Panc1 (cell line): Measurements from ENCODE around the gene KAZN. TPM values are rescaled to one million over a fixed set of nuclear protein-coding genes. Genes with fewer than 3 reads are reported as not detected.

ENCODE experiments used
- ATAC-seq: fragments of 200-7000 bp; cut with Tn5 transposase; 2 replicates; pipeline ENCODE4 v1.9.1; 2020; ENCODE audit warnings: mild to moderate bottlenecking, moderate library complexity
- BruUV-seq: library from RNA; stranded (reverse); fragments of 400-500 nt; replicated peaks from 2 replicates; lab custom pipeline; 2021; lab: Mats Ljungman, UMichigan
- CTCF ChIA-PET: fragments of 300-600 bp; sonication (Branson Sonifier 250); formaldehyde crosslinking; loops from one replicate; lab custom pipeline; 2022; ENCODE audit warnings: antibody characterized with exemption; lab: Charles Lee
- POLR2A ChIA-PET: fragments of 300-600 bp; sonication (Branson Sonifier 250); formaldehyde crosslinking; loops from one replicate; lab custom pipeline; 2022; ENCODE audit warnings: antibody characterized with exemption; lab: Charles Lee
- DNase-seq: peaks from one replicate; pipeline ENCODE4 v3.0.0-alpha.2; 2010; ENCODE audit warnings: low read depth, low spot score
- H3K27ac ChIP-seq: 2 replicates; pipeline ENCODE4 v1.5.1; 2011; ENCODE audit warnings: mild to moderate bottlenecking, low read length, inconsistent platforms
- H3K27me3 ChIP-seq: fragments of 200-500 bp; sonication (Bioruptor generic); 2 replicates; pipeline ENCODE4 v1.6.0; 2014; ENCODE audit warnings: low read length, inconsistent platforms; ENCODE audit not compliant: control insufficient read depth, insufficient read depth
- H3K36me3 ChIP-seq: fragments of 200-500 bp; sonication (Bioruptor generic); 2 replicates; pipeline ENCODE4 v1.5.1; 2014; ENCODE audit warnings: inconsistent platforms, mild to moderate bottlenecking, low read length, moderate library complexity; ENCODE audit not compliant: control insufficient read depth, insufficient read depth
- H3K4me1 ChIP-seq: 2 replicates; pipeline ENCODE4 v1.5.1; 2011; ENCODE audit warnings: inconsistent platforms, mild to moderate bottlenecking, low read length, moderate library complexity; ENCODE audit not compliant: control insufficient read depth, insufficient read depth
- H3K4me3 ChIP-seq, 2 experiments: 2 replicates each; pipeline ENCODE4 v1.5.1; 2011 to 2012; ENCODE audit warnings: low read depth in 2 of 2, low read length in 2 of 2, mild to moderate bottlenecking in 2 of 2, inconsistent platforms in 1 of 2, moderate library complexity in 1 of 2
- H3K9me3 ChIP-seq: fragments of 200-500 bp; sonication (Bioruptor generic); 2 replicates; pipeline ENCODE4 v1.5.1; 2014; ENCODE audit warnings: low read depth, mild to moderate bottlenecking, inconsistent platforms, low read length, moderate library complexity; ENCODE audit not compliant: control insufficient read depth, insufficient read depth
- CTCF ChIP-seq: fragments of 450-650 bp; IDR thresholded peaks from 2 replicates; pipeline ENCODE4 v1.5.1; 2017; ENCODE audit warnings: mild to moderate bottlenecking
- REST ChIP-seq, 2 experiments: IDR thresholded peaks; 2 replicates each; pipeline ENCODE4 v1.6.1; 2011 to 2012; ENCODE audit warnings: low read depth in 2 of 2, control low read depth in 1 of 2, low read length in 1 of 2, mild to moderate bottlenecking in 1 of 2, moderate library complexity in 1 of 2; ENCODE audit not compliant: insufficient read depth in 1 of 2
- SIN3A ChIP-seq: IDR thresholded peaks from 2 replicates; pipeline ENCODE4 v1.6.1; 2012; ENCODE audit warnings: low read depth, mild to moderate bottlenecking, low read length, moderate library complexity, borderline replicate concordance; ENCODE audit not compliant: insufficient read depth
- in situ Hi-C: cut with HindIII; loops from 2 replicates; pipeline ENCODE4 v1.10.0; 2016; ENCODE audit warnings: low sequenced_read_pairs, low pct_unique_long_range_greater_than_20kb
- intact Hi-C: fragments of 100-400 bp; cut with micrococcal nuclease; formaldehyde crosslinking; loops from one replicate; pipeline ENCODE4 v1.10.0; 2022; ENCODE audit not compliant: unreplicated experiment
- total RNA-seq: library from RNA; stranded (reverse); gene quantifications from one replicate; pipeline ENCODE4 v1.2.1, GENCODE V29; 2021; ENCODE audit not compliant: unreplicated experiment

KAZN gene
- total RNA-seq, 1 experiment from 2014 or later = 6.6 TPM

GRCh38 chr1:15128077-15128476, 529.6 kb downstream of the KAZN start:
- DNase-seq (no peak), ATAC-seq (no peak)
- in situ Hi-C loops (no loop called here), intact Hi-C loops (loop anchor here (1.0 to 10.0 kb wide), 3 partner anchors 63 to 176 kb away; no protein-coding TSS in a partner anchor)
- no TSS peak for BruUV-seq
- H3K27ac ChIP-seq = no peak overlapping the region
- H3K4me1 ChIP-seq = no peaks in the 10 kb centered on the region
- H3K36me3 ChIP-seq = no peaks in the 10 kb centered on the region
- H3K9me3 ChIP-seq = no peaks in the 10 kb centered on the region
- H3K27me3 ChIP-seq = no peaks in the 10 kb centered on the region
- no peak for TF ChIP-seq SIN3A
- TF ChIP-seq REST (IDR thresholded peaks at IDR 0.05; ENCODE audit: insufficient read depth in 1 of 2, low read depth in 2 of 2, low read length in 1 of 2) = no peak
- H3K4me3 ChIP-seq = no peak overlapping the region
- POLR2A ChIA-PET = no interaction called here
- CTCF ChIA-PET = interaction anchor here (0.6 to 1.7 kb wide), 5 partner anchors 29 to 177 kb away, joined by 3 to 14 read pairs (median 3); no protein-coding TSS in a partner anchor

- DNase-seq = peak; percentile 60
- CTCF ChIA-PET = interaction anchor here (0.6 to 1.7 kb wide), 6 partner anchors 11 to 176 kb away, joined by 3 to 14 read pairs (median 3); no protein-coding TSS in a partner anchor
- Histone ChIP-seq H3K4me1 (no peaks in the 10 kb centered on the region), H3K9me3 (no peaks in the 10 kb centered on the region), H3K27me3 (no peaks in the 10 kb centered on the region), H3K4me3 (no peak overlapping the region), H3K36me3 (no peaks in the 10 kb centered on the region), H3K27ac (no peak overlapping the region)
- BruUV-seq = no TSS peak
- intact Hi-C loops = loop anchor here (1.0 to 10.0 kb wide), 3 partner anchors 64 to 176 kb away; no protein-coding TSS in a partner anchor
- TF ChIP-seq CTCF (peak; percentile 94), REST (IDR thresholded peaks at IDR 0.05; ENCODE audit: insufficient read depth in 1 of 2, low read depth in 2 of 2, low read length in 1 of 2) (no peak)
- peak; percentile 99 for ATAC-seq
- in situ Hi-C loops = no loop called here
- POLR2A ChIA-PET = no interaction called here
These were observed 530.2 kb downstream of the KAZN start for GRCh38 chr1:15128520-15129313.
